Adrenal gland (tissue), 5 donors: ENCODE measurements around the gene MAP1LC3C.

ENCODE experiments used
- CTCF ChIP-seq, 6 experiments: fragments of 450-650 bp in 4 of 6; fragments of 200-600 bp in 2 of 6; sonication (generic) in 1 of 6; IDR thresholded peaks; 1 replicate in 5 of 6; 2 replicates in 1 of 6; pipeline versions ENCODE4 v1.5.1 to v1.8.0; 2016 to 2021; ENCODE audit warnings: antibody characterized with exemption in 6 of 6, mild to moderate bottlenecking in 2 of 6, moderate library complexity in 1 of 6
- POLR2A ChIP-seq, 2 donors: fragments of 450-650 bp; IDR thresholded peaks; one replicate each; pipeline ENCODE4 v1.6.1; 2017; ENCODE audit warnings: antibody characterized with exemption in 2 of 2, mild to moderate bottlenecking in 2 of 2, moderate library complexity in 1 of 2
- donor health status: DM: no; HTN: no; CAD: no.

GRCh38 chr1:242043165-242043564 is 44.3 kb upstream of the MAP1LC3C start:
- TF ChIP-seq CTCF (IDR thresholded peaks at IDR 0.05): no peak
- TF ChIP-seq POLR2A (IDR thresholded peaks at IDR 0.05): no peak
